CD14-positive monocyte (primary cell): ENCODE results near the gene TAS2R43. TPM values are rescaled to one million over a fixed set of nuclear protein-coding genes. Genes with fewer than 3 reads are reported as not detected.
A peak's percentile ranks its signal among the peaks of the same experiment; 100 is the strongest.

ENCODE experiments used
- DNase-seq, 3 donors: peaks; one replicate each; pipeline ENCODE4 v3.0.0-alpha.2; 2011 to 2022
- H2AFZ ChIP-seq: 2 replicates; pipeline ENCODE4 v1.6.0; 2012; ENCODE audit warnings: mild to moderate bottlenecking, low read depth, low read length, inconsistent platforms; ENCODE audit not compliant: insufficient read depth, poor library complexity, severe bottlenecking
- H3K27ac ChIP-seq, 2 donors: 1 replicate in 1 of 2; 2 replicates in 1 of 2; pipeline ENCODE4 v1.5.1; 2012 to 2013; ENCODE audit warnings: low read length in 2 of 2, control low read depth in 1 of 2, inconsistent platforms in 1 of 2, low read depth in 1 of 2, mild to moderate bottlenecking in 1 of 2
- H3K27me3 ChIP-seq, 2 donors: one replicate each; pipeline versions ENCODE4 v1.6.0 to v1.6.1; 2011 to 2013; ENCODE audit warnings: low read length in 2 of 2; ENCODE audit not compliant: control insufficient read depth in 2 of 2, insufficient read depth in 2 of 2
- H3K36me3 ChIP-seq, 2 donors: replicated peaks in 1 of 2; 1 replicate in 1 of 2; 2 replicates in 1 of 2; pipeline versions ENCODE4 v1.5.1 to v1.6.1; 2012 to 2013; ENCODE audit warnings: low read length in 2 of 2, control low read depth in 1 of 2, inconsistent platforms in 1 of 2, mild to moderate bottlenecking in 1 of 2; ENCODE audit not compliant: insufficient read depth in 2 of 2, control insufficient read depth in 1 of 2
- H3K4me1 ChIP-seq, 2 donors: 1 replicate in 1 of 2; 2 replicates in 1 of 2; pipeline versions ENCODE4 v1.5.1 to v1.6.1; 2012 to 2013; ENCODE audit warnings: low read length in 2 of 2, control low read depth in 1 of 2, inconsistent platforms in 1 of 2, mild to moderate bottlenecking in 1 of 2, moderate library complexity in 1 of 2; ENCODE audit not compliant: insufficient read depth in 2 of 2, control insufficient read depth in 1 of 2
- H3K4me2 ChIP-seq: replicated peaks from 2 replicates; pipeline ENCODE3; 2012; ENCODE audit warnings: low read length, moderate library complexity, mild to moderate bottlenecking; ENCODE audit not compliant: poor library complexity, severe bottlenecking; ENCODE audit errors: extremely low read depth
- H3K4me3 ChIP-seq, 3 experiments: fragments of 200-600 bp in 1 of 3; sonication (generic) in 1 of 3; replicated peaks in 1 of 3; 1 replicate in 2 of 3; 2 replicates in 1 of 3; pipeline ENCODE4 v1.5.1; 2011 to 2013; ENCODE audit warnings: low read length in 3 of 3, mild to moderate bottlenecking in 3 of 3, control low read depth in 2 of 3, low read depth in 2 of 3, inconsistent platforms in 1 of 3, moderate library complexity in 1 of 3
- H3K79me2 ChIP-seq: 2 replicates; pipeline ENCODE4 v1.6.0; 2012; ENCODE audit warnings: mild to moderate bottlenecking, control low read depth, inconsistent platforms, low read length, moderate library complexity; ENCODE audit not compliant: insufficient read depth
- H3K9ac ChIP-seq: 2 replicates; pipeline ENCODE4 v1.6.0; 2017; ENCODE audit warnings: low read length, mild to moderate bottlenecking; ENCODE audit not compliant: insufficient read depth, poor library complexity, severe bottlenecking
- H3K9me3 ChIP-seq, 2 donors: replicated peaks in 1 of 2; 1 replicate in 1 of 2; 2 replicates in 1 of 2; pipeline versions ENCODE4 v1.5.1 to v1.6.1; 2012 to 2013; ENCODE audit warnings: low read length in 2 of 2, control low read depth in 1 of 2; ENCODE audit not compliant: control insufficient read depth in 1 of 2, insufficient read depth in 1 of 2
- H4K20me1 ChIP-seq: 2 replicates; pipeline ENCODE4 v1.6.0; 2012; ENCODE audit warnings: mild to moderate bottlenecking, low read length, control low read depth, moderate library complexity; ENCODE audit not compliant: insufficient read depth
- H3K27ac Mint-ChIP-seq, 7 donors: one replicate each; pipeline ENCODE4 v1.8.0; 2020; ENCODE audit warnings: mild to moderate bottlenecking in 7 of 7, mixed read lengths in 7 of 7, moderate library complexity in 6 of 7, inconsistent platforms in 2 of 7
- H3K27me3 Mint-ChIP-seq, 3 donors: one replicate each; pipeline ENCODE4 v1.8.0; 2021 to 2022; ENCODE audit warnings: low read depth in 3 of 3, mild to moderate bottlenecking in 3 of 3, mixed read lengths in 3 of 3, moderate library complexity in 3 of 3, inconsistent platforms in 1 of 3
- H3K36me3 Mint-ChIP-seq, 2 donors: one replicate each; pipeline ENCODE4 v1.8.0; 2020; ENCODE audit warnings: mixed read lengths in 2 of 2, inconsistent platforms in 1 of 2, mild to moderate bottlenecking in 1 of 2
- H3K4me1 Mint-ChIP-seq: one replicate; pipeline ENCODE4 v1.8.0; 2020; ENCODE audit warnings: mild to moderate bottlenecking, mixed read lengths
- H3K4me3 Mint-ChIP-seq, 2 donors: one replicate each; pipeline ENCODE4 v1.8.0; 2020; ENCODE audit warnings: mild to moderate bottlenecking in 2 of 2, mixed read lengths in 2 of 2, moderate library complexity in 1 of 2
- H3K9me3 Mint-ChIP-seq, 7 donors: one replicate each; pipeline ENCODE4 v1.8.0; 2020 to 2022; ENCODE audit warnings: mixed read lengths in 7 of 7, mild to moderate bottlenecking in 6 of 7, moderate library complexity in 6 of 7, inconsistent platforms in 2 of 7
- WGBS: methylation state at CpG from one replicate; pipeline ENCODE4 v1.1.5; 2013; ENCODE audit warnings: missing lambda C conversion rate; ENCODE audit not compliant: insufficient coverage; 5-methylcytosine and 5-hydroxymethylcytosine counted together
- intact Hi-C, 2 donors: fragments of 100-400 bp; cut with micrococcal nuclease; formaldehyde crosslinking; loops; one replicate each; pipeline versions ENCODE4 v1.15.0 to v1.15.1; 2023
- polyA plus RNA-seq, 3 donors: library from polyadenylated mRNA; depleted of rRNA in 1 of 3; unstranded in 2 of 3; stranded (reverse) in 1 of 3; fragments of 300-500 nt in 2 of 3; fragments of >200 nt in 1 of 3; fragmentation: Illumina TruSeq in 2 of 3; gene quantifications; 1 replicate in 2 of 3; 2 replicates in 1 of 3; pipeline ENCODE4 v1.2.3, GENCODE V29; 2012 to 2021
- TF ChIP-seq, protein P1 (sequence below): fragments of 200-600 bp; IDR thresholded peaks from one replicate; pipeline ENCODE4 v1.8.0; 2022; ENCODE audit warnings: antibody characterized with exemption, mild to moderate bottlenecking

The TAS2R43 gene
- polyA plus RNA-seq, 3 donors, result not detected

DNA sequence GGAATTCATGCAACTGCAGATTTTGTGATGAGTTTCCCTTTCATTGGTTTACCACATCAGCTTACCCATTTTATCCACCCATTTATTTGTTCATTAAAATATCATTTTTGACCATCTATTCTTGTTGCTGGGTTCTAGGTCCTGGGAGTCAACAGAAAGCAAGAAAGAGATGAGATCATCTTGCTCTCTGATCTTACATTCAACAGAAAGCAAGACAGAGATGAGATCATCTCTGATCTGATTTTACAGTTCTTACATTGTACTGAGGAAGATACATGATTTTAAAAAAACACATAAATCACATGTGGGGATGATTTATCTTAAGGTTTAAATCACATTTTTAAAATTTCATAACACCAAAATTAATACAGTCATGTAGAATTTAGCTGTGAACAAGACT, 32.3 kb downstream of the TAS2R43 start:
- Histone ChIP-seq H2AFZ (no peak overlapping the region), H3K79me2 (no peaks in the 10 kb centered on the region), H3K36me3 (no peaks in the 10 kb centered on the region), H3K4me1 (no peaks in the 10 kb centered on the region), H3K9me3 (no peaks in the 10 kb centered on the region), H4K20me1 (no peaks in the 10 kb centered on the region), H3K9ac (no peak overlapping the region), H3K27me3 (no peaks in the 10 kb centered on the region), H3K4me3 (no peak overlapping the region), H3K27ac (no peak overlapping the region), H3K4me2 (no peak overlapping the region)
- TF ChIP-seq, protein P1, sequence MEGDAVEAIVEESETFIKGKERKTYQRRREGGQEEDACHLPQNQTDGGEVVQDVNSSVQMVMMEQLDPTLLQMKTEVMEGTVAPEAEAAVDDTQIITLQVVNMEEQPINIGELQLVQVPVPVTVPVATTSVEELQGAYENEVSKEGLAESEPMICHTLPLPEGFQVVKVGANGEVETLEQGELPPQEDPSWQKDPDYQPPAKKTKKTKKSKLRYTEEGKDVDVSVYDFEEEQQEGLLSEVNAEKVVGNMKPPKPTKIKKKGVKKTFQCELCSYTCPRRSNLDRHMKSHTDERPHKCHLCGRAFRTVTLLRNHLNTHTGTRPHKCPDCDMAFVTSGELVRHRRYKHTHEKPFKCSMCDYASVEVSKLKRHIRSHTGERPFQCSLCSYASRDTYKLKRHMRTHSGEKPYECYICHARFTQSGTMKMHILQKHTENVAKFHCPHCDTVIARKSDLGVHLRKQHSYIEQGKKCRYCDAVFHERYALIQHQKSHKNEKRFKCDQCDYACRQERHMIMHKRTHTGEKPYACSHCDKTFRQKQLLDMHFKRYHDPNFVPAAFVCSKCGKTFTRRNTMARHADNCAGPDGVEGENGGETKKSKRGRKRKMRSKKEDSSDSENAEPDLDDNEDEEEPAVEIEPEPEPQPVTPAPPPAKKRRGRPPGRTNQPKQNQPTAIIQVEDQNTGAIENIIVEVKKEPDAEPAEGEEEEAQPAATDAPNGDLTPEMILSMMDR, result no peak
- H3K9me3 Mint-ChIP-seq, result peaks cover 0 to 9% (median 5%) of the 10 kb centered on the region in 7 donors
- no peaks in the 10 kb centered on the region for H3K27me3 Mint-ChIP-seq
- no peak overlapping the region for H3K4me3 Mint-ChIP-seq
- DNase-seq, result no peak
- intact Hi-C loops, result no loop called here
- peaks cover 1 to 8% of the 10 kb centered on the region in 2 donors for H3K36me3 Mint-ChIP-seq
- no peak overlapping the region for H3K27ac Mint-ChIP-seq
- no peaks in the 10 kb centered on the region for H3K4me1 Mint-ChIP-seq

DNA sequence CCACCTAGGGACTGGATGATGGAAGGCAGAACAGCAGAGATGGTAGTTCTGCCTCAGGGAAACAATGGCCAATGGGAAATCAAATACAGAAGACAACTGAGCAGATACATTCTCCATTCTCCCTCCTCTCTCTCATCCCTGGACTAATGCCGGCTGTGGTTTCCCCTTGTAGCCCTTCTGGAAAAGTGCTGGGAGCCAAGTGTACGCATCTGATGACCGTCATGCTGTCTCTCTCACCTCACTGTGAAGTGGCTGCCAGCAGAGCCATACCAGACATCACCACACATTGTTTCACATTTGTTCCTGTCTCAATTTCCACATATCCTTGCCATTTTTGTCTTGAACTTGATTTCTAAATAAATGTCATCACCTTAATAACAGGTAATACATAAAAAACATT, 33.1 kb downstream of the TAS2R43 start:
- Histone ChIP-seq H3K4me3 (no peak overlapping the region), H3K36me3 (no peaks in the 10 kb centered on the region), H3K79me2 (no peaks in the 10 kb centered on the region), H4K20me1 (no peaks in the 10 kb centered on the region), H2AFZ (no peak overlapping the region), H3K27me3 (no peaks in the 10 kb centered on the region), H3K4me2 (no peak overlapping the region), H3K4me1 (no peaks in the 10 kb centered on the region), H3K9me3 (no peaks in the 10 kb centered on the region), H3K9ac (no peak overlapping the region), H3K27ac (no peak overlapping the region)
- TF ChIP-seq, protein P1, result no peak
- Mint-ChIP-seq H3K4me3 (no peak overlapping the region), H3K27me3 (no peaks in the 10 kb centered on the region), H3K36me3 (peaks cover 1 to 8% of the 10 kb centered on the region in 2 donors), H3K27ac (peak overlapping the region in 1 of 7 donors; percentile 50), H3K4me1 (no peaks in the 10 kb centered on the region), H3K9me3 (peaks cover 0 to 9% (median 5%) of the 10 kb centered on the region in 7 donors)
- intact Hi-C loops, result no loop called here
- no peak for DNase-seq
- 93% methylated on average over 3 of the region's 3 CpGs for WGBS
